Neural progenitor cell (in vitro differentiated cells): Measurements from ENCODE around the gene SSUH2. TPM values are rescaled to one million over a fixed set of nuclear protein-coding genes. Genes with fewer than 3 reads are reported as not detected.

Experiments
- DNase-seq: peaks from one replicate; pipeline ENCODE4 v3.0.0-alpha.2; 2016; ENCODE audit warnings: low spot score
- H2AFZ ChIP-seq: fragments of 200-600 bp; sonication (generic); replicated peaks from 2 replicates; pipeline ENCODE4 v1.6.1; 2016; ENCODE audit warnings: antibody characterized with exemption
- H3F3A ChIP-seq: fragments of 200-600 bp; sonication (generic); 2 replicates; pipeline ENCODE4 v1.6.1; 2016; ENCODE audit warnings: antibody characterized with exemption, low read depth
- H3K27ac ChIP-seq: fragments of 200-600 bp; sonication (generic); 2 replicates; pipeline ENCODE4 v1.5.1; 2016; ENCODE audit warnings: mild to moderate bottlenecking
- H3K27me3 ChIP-seq: fragments of 200-600 bp; sonication (generic); 2 replicates; pipeline ENCODE4 v1.6.1; 2016; ENCODE audit warnings: mild to moderate bottlenecking, moderate library complexity
- H3K36me3 ChIP-seq: fragments of 200-600 bp; sonication (generic); 2 replicates; pipeline ENCODE4 v1.5.1; 2016
- H3K4me1 ChIP-seq: fragments of 200-600 bp; sonication (generic); 2 replicates; pipeline ENCODE4 v1.6.1; 2016; ENCODE audit warnings: mixed run types
- H3K4me2 ChIP-seq: fragments of 200-600 bp; sonication (generic); 2 replicates; pipeline ENCODE4 v1.6.1; 2016
- H3K4me3 ChIP-seq: fragments of 200-600 bp; sonication (generic); 2 replicates; pipeline ENCODE4 v1.5.1; 2016
- H3K79me2 ChIP-seq: fragments of 200-600 bp; sonication (generic); 2 replicates; pipeline ENCODE4 v1.6.1; 2016; ENCODE audit warnings: low read depth
- H3K9ac ChIP-seq: fragments of 200-600 bp; sonication (generic); 2 replicates; pipeline ENCODE4 v1.6.1; 2016
- H3K9me3 ChIP-seq: fragments of 200-600 bp; sonication (generic); 2 replicates; pipeline ENCODE4 v1.5.1; 2016; ENCODE audit warnings: low read depth
- H4K20me1 ChIP-seq: fragments of 200-600 bp; sonication (generic); 2 replicates; pipeline ENCODE4 v1.6.1; 2016; ENCODE audit warnings: low read depth
- H3K27ac Mint-ChIP-seq: 3 replicates; pipeline ENCODE4 v1.8.0; 2021; ENCODE audit warnings: mixed read lengths
- H3K27me3 Mint-ChIP-seq: 2 replicates; pipeline ENCODE4 v1.8.0; 2022; ENCODE audit warnings: low read depth, mild to moderate bottlenecking, inconsistent platforms, moderate library complexity, mixed read lengths; ENCODE audit not compliant: insufficient read depth
- H3K36me3 Mint-ChIP-seq: 3 replicates; pipeline ENCODE4 v1.8.0; 2021; ENCODE audit warnings: mixed read lengths
- H3K4me1 Mint-ChIP-seq: 3 replicates; pipeline ENCODE4 v1.8.0; 2021; ENCODE audit warnings: mixed read lengths
- H3K4me3 Mint-ChIP-seq: 3 replicates; pipeline ENCODE4 v1.8.0; 2021; ENCODE audit warnings: mild to moderate bottlenecking, moderate library complexity, mixed read lengths
- H3K9me3 Mint-ChIP-seq: 3 replicates; pipeline ENCODE4 v1.8.0; 2020; ENCODE audit warnings: mixed read lengths
- CTCF ChIP-seq: fragments of 200-600 bp; sonication (generic); IDR thresholded peaks from 2 replicates; pipeline ENCODE4 v1.5.1; 2017; ENCODE audit warnings: antibody characterized with exemption, mild to moderate bottlenecking
- EZH2 ChIP-seq: fragments of 200-600 bp; sonication (generic); IDR thresholded peaks from 2 replicates; pipeline ENCODE4 v1.6.1; 2017; ENCODE audit warnings: antibody characterized with exemption, mild to moderate bottlenecking, moderate library complexity
- EZH2phosphoT487 ChIP-seq: fragments of 200-600 bp; sonication (generic); IDR thresholded peaks from 2 replicates; pipeline ENCODE4 v1.6.1; 2017; ENCODE audit warnings: antibody characterized with exemption
- total RNA-seq: library from RNA; depleted of rRNA; stranded (reverse); fragments of >200 nt; gene quantifications from 2 replicates; pipeline ENCODE4 v1.2.3, GENCODE V29; 2015; ENCODE audit warnings: low replicate concordance

SSUH2 gene
- total RNA-seq, 1 donor from 2014 or later, result 0.37 TPM

- no peaks in the 10 kb centered on the region for H3K79me2 ChIP-seq
- Mint-ChIP-seq H3K4me3 (peak overlapping the region; percentile 31), H3K9me3 (no peaks in the 10 kb centered on the region), H3K27me3 (peaks cover 12% of the 10 kb centered on the region), H3K27ac (peak overlapping the region; percentile 95), H3K36me3 (no peaks in the 10 kb centered on the region), H3K4me1 (peaks cover 42% of the 10 kb centered on the region)
- peak overlapping the region; percentile 16 for H3K4me2 ChIP-seq
- no peak overlapping the region for H3K4me3 ChIP-seq
- no peak overlapping the region for H3K9ac ChIP-seq
- H3K4me1 ChIP-seq, result peaks cover 19% of the 10 kb centered on the region
- H3F3A ChIP-seq, result no peaks in the 10 kb centered on the region
- H3K36me3 ChIP-seq, result no peaks in the 10 kb centered on the region
- H4K20me1 ChIP-seq, result no peaks in the 10 kb centered on the region
- H3K9me3 ChIP-seq, result no peaks in the 10 kb centered on the region
- H2AFZ ChIP-seq, result peak overlapping the region; percentile 69
- no peak overlapping the region for H3K27ac ChIP-seq
- TF ChIP-seq EZH2phosphoT487 (no peak), CTCF (peak; percentile 72)
- no peaks in the 10 kb centered on the region for H3K27me3 ChIP-seq
- peak; percentile 77 for DNase-seq
Measured at GRCh38 chr3:8607234-8608040, 37.2 kb downstream of the SSUH2 start.

GRCh38 chr3:8606701-8607231 is 37.8 kb downstream of the SSUH2 start:
- Mint-ChIP-seq H3K27me3 (peaks cover 12% of the 10 kb centered on the region), H3K4me1 (peaks cover 42% of the 10 kb centered on the region), H3K9me3 (peaks cover 2% of the 10 kb centered on the region), H3K36me3 (no peaks in the 10 kb centered on the region), H3K27ac (peak overlapping the region; percentile 35), H3K4me3 (no peak overlapping the region)
- H3K9ac ChIP-seq, result no peak overlapping the region
- TF ChIP-seq CTCF (no peak), EZH2 (no peak), EZH2phosphoT487 (no peak)
- H2AFZ ChIP-seq, result no peak overlapping the region
- no peaks in the 10 kb centered on the region for H3K9me3 ChIP-seq
- H3K4me3 ChIP-seq, result no peak overlapping the region
- H3K27ac ChIP-seq, result no peak overlapping the region
- DNase-seq, result no peak
- no peak overlapping the region for H3K4me2 ChIP-seq
- no peaks in the 10 kb centered on the region for H3K79me2 ChIP-seq
- H3K4me1 ChIP-seq, result peaks cover 19% of the 10 kb centered on the region
- no peaks in the 10 kb centered on the region for H4K20me1 ChIP-seq
- H3K27me3 ChIP-seq, result no peaks in the 10 kb centered on the region
- H3K36me3 ChIP-seq, result no peaks in the 10 kb centered on the region
- H3F3A ChIP-seq, result no peaks in the 10 kb centered on the region

- no peaks in the 10 kb centered on the region for H3F3A ChIP-seq
- H3K27me3 ChIP-seq, result no peaks in the 10 kb centered on the region
- Mint-ChIP-seq H3K9me3 (peaks cover 2% of the 10 kb centered on the region), H3K36me3 (no peaks in the 10 kb centered on the region), H3K27ac (no peak overlapping the region), H3K27me3 (peaks cover 9% of the 10 kb centered on the region), H3K4me3 (no peak overlapping the region), H3K4me1 (peaks cover 37% of the 10 kb centered on the region)
- H3K36me3 ChIP-seq, result no peaks in the 10 kb centered on the region
- no peak for TF ChIP-seq CTCF
- TF ChIP-seq EZH2phosphoT487, result no peak
- TF ChIP-seq EZH2, result no peak
- H3K79me2 ChIP-seq, result no peaks in the 10 kb centered on the region
- no peak overlapping the region for H3K27ac ChIP-seq
- H3K4me1 ChIP-seq, result peaks cover 14% of the 10 kb centered on the region
- H3K9me3 ChIP-seq, result no peaks in the 10 kb centered on the region
- DNase-seq, result no peak
- no peak overlapping the region for H3K9ac ChIP-seq
- H4K20me1 ChIP-seq, result no peaks in the 10 kb centered on the region
- no peak overlapping the region for H3K4me2 ChIP-seq
- no peak overlapping the region for H2AFZ ChIP-seq
- H3K4me3 ChIP-seq, result no peak overlapping the region
Measured at GRCh38 chr3:8604988-8605387, 39.6 kb downstream of the SSUH2 start.
